Stimulated activated CD4-positive, alpha-beta T cell treated with anti-CD3 and anti-CD28 coated beads, Interleukin-12 subunit alpha, Interleukin-12 subunit beta, amount 100 ng/mL, for 48 hours (primary cell): Measurements from ENCODE around the gene COPE.

ENCODE experiments used
- DNase-seq, 3 donors: peaks; one replicate each; pipeline ENCODE4 v3.0.0-alpha.2; 2020; ENCODE audit warnings: low read depth in 2 of 3, low spot score in 1 of 3

The COPE gene

GRCh38 chr19:18853755-18854427 is 65.3 kb downstream of the COPE start:
- no peak for DNase-seq

DNA sequence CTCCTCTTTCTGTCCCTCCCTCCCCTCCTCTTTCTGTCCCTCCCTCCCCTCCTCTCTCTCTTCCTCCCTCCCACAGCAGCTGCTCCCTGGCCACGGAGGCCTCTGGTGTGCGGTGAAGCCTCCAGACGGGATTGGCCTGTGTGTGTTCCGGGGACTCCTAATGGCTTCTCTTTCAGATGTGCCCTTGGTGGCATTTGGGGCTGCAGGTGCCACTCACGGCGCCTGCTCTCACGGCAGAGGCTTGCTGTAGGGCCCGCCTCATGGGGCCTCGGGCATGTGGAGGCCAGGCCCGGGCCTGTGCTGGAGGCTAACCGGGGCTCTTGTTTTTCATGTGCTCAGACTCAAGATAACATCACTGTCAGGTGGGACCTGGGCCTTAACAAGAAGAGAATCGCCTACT is 66.5 kb downstream of the COPE start:
- no peak for DNase-seq

GRCh38 chr19:18851673-18852325 is 67.4 kb downstream of the COPE start:
- no peak for DNase-seq

- DNase-seq: no peak
Measured at GRCh38 chr19:18850471-18851375, 68.5 kb downstream of the COPE start.

GRCh38 chr19:18849838-18850400 is 69.3 kb downstream of the COPE start:
- DNase-seq: no peak
